AG10803 (cell line): ENCODE data around the gene PAQR7.

Experiments
- DNase-seq: peaks from one replicate; pipeline ENCODE4 v3.0.0; 2010; ENCODE audit warnings: low read depth
- H3K4me3 ChIP-seq: 2 replicates; pipeline ENCODE4 v1.5.1; 2011; ENCODE audit warnings: mild to moderate bottlenecking, low read length, control low read depth
- CTCF ChIP-seq: conservative IDR thresholded peaks from 2 replicates; pipeline ENCODE4 v1.5.1; 2011; ENCODE audit warnings: mild to moderate bottlenecking, low read length, control low read depth, inconsistent platforms

The PAQR7 gene

GRCh38 chr1:25867210-25867991 is 8.1 kb downstream of the PAQR7 start:
- no peak for DNase-seq
- no peak for TF ChIP-seq CTCF

DNA sequence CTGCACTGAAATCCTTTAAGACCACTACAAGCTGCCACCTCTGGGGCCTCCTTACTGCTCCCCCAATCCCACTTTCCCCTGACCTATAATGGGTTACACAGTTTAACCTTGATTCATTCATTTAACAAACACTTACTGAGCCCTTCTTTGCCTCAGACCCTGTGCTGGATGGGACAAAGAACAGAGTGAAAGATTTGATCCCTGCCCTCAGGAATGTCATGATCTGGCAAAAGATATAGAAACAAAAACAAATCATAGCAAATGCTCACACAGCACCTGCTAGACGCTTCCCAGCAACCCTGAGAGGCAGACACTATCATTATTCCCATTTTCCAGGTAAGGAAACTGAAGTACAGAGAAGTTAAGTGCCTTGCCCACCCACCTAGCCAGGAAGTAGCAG is 9.2 kb downstream of the PAQR7 start:
- DNase-seq, result no peak
- no peak for TF ChIP-seq CTCF
- H3K4me3 ChIP-seq, result no peak overlapping the region

More at GRCh38 chr1:25867210-25867991, 8.1 kb downstream of the PAQR7 start:
- H3K4me3 ChIP-seq, result no peak overlapping the region

DNA sequence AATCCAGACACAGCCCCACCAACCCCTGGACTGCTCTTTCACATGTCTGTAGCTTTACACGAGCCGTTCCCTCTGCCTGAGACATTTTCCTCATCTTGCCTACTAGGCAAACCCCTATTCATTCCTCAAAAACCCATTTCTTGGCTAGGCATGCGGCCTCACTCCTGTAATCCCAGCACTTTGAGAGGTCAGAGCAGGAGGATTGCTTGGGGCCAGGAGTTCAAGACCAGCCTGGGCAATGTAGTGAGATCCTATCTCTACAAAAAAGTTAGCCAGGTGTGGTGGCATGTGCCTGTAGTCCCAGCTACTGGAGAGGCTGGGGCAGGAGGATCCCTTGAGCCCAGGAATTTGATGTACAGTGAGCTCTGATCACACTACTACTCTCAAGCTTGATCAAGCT is 11.1 kb downstream of the PAQR7 start:
- TF ChIP-seq CTCF, result no peak
- DNase-seq, result no peak
- no peak overlapping the region for H3K4me3 ChIP-seq

- TF ChIP-seq CTCF, result no peak
- no peak for DNase-seq
- no peak overlapping the region for H3K4me3 ChIP-seq
These were observed 11.8 kb downstream of the PAQR7 start for GRCh38 chr1:25863486-25864262.

GRCh38 chr1:25862785-25863485 is 12.6 kb downstream of the PAQR7 start:
- no peak for DNase-seq
- no peak for TF ChIP-seq CTCF
- no peak overlapping the region for H3K4me3 ChIP-seq

DNA sequence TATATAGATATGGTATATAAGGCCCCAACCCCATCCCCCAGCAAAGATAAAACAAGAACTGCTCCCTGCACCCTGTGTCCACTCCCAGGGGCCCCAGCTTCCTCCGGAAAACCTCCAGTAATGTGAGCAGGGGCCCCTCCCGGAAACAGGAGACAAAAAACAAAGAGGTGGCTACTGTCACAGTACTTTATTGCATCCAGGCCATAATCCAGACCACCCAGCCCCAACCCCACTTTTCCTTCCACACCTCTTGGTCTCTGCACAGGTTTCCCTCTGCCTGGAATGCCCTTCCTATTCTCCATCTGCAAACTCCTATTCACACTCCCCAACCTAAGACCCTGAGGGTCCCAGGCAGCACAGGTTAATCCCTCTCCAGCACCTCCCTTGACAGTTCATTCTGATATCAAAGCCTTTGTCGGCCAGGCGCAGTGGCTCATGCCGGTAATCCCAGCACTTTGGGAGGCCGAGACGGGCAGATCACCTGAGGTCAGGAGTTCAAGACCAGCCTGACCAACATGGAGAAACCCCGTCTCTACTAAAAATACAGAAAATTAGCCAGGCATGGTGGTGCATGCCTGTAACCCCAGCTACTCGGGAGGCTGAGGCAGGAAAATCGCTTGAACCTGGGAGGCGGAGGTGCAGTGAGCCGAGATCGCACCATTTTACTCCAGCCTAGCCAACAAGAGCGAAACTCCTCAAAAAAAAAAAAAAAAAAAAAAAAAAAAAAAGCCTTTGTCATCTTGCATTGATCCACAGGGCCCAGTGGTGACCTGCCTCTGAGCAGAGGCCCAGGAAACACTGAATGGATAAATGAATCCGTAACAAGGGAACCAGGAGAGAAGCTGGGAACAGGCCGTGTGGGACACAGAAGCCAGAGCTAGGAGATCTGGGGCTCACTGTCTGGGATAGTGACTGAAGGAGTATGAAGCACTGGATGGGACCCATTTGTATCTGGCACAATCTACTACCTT is 13.9 kb downstream of the PAQR7 start:
- no peak overlapping the region for H3K4me3 ChIP-seq
- TF ChIP-seq CTCF, result no peak
- DNase-seq, result no peak
